HG02571 (cell line): ENCODE results near the gene CHST1.

Source experiments
- ATAC-seq: cut with Tn5 transposase; IDR thresholded peaks from one replicate; pipeline ENCODE4 v1.9.1; 2021; ENCODE audit warnings: mild to moderate bottlenecking, moderate library complexity; ENCODE audit not compliant: unreplicated experiment

CHST1 gene

GRCh38 chr11:45661439-45662055, 3.9 kb downstream of the CHST1 start:
- no peak for ATAC-seq

- no peak for ATAC-seq
These were observed 4.5 kb downstream of the CHST1 start for GRCh38 chr11:45660729-45661438.

DNA sequence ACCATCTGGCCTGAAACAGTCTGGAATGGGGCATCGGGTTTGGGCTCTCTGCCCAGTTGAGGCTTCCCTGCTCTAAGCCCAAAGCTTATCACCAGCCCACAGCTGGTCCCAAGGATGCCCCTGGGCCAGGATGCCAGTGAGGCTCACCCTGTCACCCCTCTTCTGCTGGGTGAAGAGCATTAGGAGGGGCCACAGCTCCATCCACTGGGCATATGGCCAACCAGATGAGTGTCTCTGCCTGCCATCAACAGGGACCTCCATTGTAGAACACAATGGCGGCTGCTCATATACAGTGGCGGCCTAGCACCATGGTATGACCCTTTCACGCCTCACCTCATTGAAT, 5.6 kb downstream of the CHST1 start:
- no peak for ATAC-seq

DNA sequence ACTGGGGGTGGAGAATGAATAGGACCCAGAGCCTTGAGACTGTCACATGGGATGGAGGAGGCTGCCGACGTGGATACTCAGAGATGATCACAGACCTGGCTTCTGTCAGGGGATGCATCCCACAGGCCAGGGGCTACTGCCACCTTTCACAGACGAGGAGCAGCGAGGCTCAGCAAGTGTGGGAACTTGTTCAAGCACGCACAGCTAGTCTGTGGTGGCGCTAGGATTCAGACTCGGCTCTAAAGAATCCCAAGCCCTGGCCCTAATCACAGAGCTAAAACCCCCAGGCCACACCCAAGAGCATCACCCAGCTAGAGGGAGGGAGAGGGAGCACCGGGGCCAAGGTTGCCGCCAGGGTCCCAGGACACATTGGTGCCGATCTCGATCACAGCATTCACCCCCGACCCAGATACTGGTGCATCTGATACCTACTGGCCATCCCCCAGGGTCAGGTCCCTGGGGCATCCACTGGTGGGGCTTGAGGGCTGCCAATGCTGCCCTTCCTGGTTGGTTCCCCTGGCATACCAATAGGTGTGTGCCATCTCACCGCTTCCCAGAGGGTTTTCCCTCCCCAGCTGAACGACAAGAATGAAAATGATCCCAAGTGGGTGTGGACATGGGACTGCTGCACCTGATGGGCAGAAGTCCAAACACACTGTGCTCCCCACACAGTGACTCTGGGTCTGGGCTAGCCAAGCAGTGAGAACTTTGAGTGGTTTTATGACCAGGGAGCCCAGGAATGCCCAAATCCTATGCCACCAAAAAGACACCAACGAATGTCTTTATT, 6.2 kb downstream of the CHST1 start:
- ATAC-seq = no peak

- no peak for ATAC-seq
These were observed 7.0 kb downstream of the CHST1 start for GRCh38 chr11:45658292-45658991.

DNA sequence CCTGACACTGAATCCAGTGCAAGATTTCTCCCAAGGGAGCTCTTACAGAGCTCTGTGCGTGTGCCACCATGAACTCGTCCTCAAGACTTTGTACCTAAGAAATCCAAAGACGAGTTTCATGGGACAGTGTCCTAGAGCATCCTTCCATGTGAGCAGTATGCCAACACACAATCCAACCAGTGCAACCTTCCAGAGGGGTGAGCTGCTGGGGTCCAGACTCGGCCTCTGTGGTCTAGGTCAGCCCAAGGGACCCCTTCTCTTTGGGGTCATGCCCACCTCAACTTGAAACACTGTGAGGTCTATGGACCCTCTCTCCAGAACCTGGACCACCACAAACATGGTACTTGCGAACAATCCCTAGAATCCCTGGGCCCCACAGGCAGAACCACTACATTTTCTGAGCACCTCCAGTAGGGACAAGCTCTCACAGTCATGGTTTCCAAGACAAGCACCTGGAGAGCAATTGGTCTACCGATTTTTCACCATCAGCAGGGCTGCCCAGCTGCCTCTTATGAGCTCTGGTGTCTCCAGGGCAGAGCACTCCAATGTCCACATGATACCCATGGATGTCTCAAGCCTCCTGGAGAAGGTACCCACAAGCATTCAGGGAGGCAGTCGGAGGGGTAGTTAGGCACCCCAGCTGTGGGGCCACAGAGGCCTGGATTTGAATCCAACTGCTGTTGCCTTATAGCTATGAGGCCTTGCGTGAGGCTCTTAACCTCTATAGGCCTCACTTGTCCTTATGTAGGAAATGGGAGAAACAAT, 7.7 kb downstream of the CHST1 start:
- no peak for ATAC-seq

DNA sequence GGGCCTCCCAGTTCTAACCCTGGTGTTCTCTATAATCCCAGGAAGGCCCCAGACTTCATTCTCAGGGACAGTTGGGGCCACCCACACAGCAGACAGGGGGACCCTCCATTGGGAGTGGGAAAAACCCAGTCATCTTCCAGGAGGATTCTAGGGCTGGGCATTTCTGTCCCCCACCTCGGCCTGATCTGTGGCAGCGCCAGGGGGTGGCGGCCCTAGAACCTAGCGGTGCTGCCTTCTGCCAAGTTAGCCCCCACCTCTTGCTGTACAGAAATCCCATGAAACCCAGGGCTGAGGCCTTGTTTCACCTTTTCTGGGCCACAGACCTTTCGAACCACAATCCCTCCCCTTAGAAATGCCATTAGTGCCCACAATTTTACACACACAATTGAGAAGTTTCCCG, 9.6 kb downstream of the CHST1 start:
- ATAC-seq = no peak

DNA sequence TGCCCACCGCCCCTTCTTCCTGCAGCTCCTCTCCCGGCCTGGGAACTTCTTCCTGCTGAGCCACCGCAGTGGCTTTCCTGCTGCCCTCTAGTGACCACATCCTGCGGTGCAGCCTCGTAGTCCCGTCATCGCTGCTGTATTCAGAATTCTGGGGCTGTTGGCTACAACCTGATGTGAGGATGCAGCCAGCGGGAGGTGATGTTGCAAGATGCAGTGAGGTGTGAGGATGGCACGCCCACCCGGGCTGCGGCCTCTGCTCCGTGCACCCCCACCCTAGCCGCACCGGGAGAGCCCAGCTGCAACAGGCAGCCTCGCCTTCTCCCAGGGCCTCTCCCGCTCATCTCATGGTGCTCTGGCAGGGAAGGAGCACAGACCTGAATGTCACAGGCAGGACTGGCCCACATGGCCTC, 10.1 kb downstream of the CHST1 start:
- no peak for ATAC-seq

GRCh38 chr11:45655012-45655283, 10.5 kb downstream of the CHST1 start:
- ATAC-seq = no peak

DNA sequence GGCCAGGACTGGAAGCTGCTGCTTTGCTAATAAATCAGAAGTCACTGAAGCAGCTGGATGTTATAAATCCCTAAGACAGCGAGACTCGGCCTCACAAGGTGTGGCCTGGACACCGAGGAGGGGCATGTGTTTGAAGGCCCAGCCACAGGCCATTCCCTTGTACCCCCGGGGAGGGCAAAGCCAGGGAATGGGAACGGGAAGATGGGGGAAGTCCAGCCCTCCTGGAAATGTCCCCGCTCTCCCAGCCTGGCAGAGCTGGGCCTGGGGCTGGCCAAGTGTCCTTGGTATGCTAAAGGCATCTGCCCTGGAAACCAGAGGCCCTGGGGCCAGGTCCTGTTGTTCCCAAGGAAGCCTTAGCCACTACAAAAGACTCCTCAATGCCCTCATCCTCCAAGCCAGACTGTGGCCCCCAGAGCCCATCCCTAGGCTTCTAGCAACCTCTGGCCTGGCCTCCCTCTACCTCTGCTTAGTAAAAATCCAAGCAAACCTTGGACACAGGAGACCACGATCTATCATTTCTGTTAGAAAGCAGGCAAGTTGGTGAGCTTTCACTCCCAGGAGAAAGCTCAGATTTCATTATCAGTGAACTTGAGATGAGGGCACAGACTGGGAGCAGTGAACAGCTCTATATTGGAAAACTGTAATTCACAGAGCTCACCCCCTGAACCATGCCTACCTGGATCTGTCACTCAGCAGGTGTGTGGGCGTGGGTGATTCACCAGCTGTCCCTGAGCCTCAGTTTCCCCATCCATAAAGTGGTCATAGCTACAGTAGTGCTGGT, 11.0 kb downstream of the CHST1 start:
- ATAC-seq = no peak

DNA sequence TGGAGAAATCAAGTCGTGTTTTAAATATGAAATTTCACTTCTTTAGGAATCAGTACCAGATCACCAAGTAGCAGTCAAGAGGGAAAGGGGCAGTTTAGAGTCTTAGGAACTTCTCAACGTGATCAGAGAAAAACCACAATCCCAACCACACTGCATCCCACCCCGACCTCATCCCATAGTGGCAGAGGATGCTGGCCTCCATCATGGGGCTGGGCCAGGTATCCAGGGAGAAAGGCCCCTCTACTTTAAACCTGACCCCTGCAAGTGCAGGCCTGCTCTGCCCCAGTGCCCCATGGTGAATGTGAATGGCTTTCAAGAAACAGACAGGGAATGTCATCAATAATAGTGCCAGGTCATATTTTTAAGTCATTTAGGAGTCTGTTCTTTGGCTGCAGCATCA, 12.1 kb downstream of the CHST1 start:
- no peak for ATAC-seq

- ATAC-seq = no peak
These were observed 12.6 kb downstream of the CHST1 start for GRCh38 chr11:45652781-45653180.

GRCh38 chr11:45651841-45652749, 13.3 kb downstream of the CHST1 start:
- ATAC-seq = no peak

DNA sequence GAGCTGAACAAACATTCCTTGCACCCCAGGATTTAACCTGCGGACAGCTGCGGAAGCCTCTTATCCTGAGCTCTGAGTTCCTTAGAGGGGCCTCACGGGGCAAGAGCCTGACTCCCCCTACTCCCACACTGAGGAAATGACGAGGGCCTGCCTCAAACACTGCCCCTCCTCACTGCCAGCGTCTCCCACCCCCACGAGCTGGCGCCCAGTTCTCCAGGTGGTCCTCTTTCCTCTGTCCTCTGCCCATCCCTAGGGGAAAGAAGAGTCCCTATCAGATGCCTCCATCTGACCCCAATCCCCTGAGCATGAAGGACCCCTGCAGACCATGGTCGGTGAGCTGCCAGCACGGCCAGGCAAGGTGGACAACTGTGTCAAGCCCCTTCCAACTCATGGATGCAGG, 14.3 kb downstream of the CHST1 start:
- no peak for ATAC-seq

GRCh38 chr11:45650166-45651095, 15.0 kb downstream of the CHST1 start:
- ATAC-seq = no peak

GRCh38 chr11:45649544-45650165, 15.8 kb downstream of the CHST1 start:
- no peak for ATAC-seq

GRCh38 chr11:45648931-45649330, 16.5 kb downstream of the CHST1 start:
- no peak for ATAC-seq

DNA sequence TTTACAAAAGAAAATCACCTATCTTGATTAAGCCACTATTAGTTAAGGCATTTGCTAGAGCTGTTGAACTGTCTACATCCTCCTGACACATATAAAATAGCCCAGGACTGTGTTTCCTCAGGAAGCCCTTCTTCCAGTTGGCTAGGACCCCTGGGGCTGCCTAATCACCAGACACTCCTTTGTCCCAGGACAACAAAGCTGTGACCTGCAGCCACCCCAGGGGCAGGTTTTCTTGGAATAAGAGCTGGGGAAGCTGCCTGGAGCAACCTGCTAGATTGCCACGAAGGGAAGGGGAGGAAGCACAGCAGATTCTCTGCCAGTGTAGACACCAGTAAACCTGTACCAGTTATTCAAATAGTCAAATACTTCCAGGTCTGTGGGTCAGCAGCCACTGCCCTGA, 17.6 kb downstream of the CHST1 start:
- no peak for ATAC-seq
